Activated CD4-positive, alpha-beta T cell treated with anti-CD3 and anti-CD28 coated beads, Interleukin-2, amount 10 ng/mL, durations not matched to agents 7 days and 5 days (primary cell): ENCODE results near the gene ERN1. TPM values are rescaled to one million over a fixed set of nuclear protein-coding genes. Genes with fewer than 3 reads are reported as not detected.

ENCODE experiments used
- CTCF ChIA-PET: fragments of 350-600 bp; sonication (Branson Sonifier 250); formaldehyde crosslinking; loops from one replicate; lab custom pipeline; 2021; ENCODE audit warnings: antibody characterized with exemption; lab: Charles Lee
- POLR2A ChIA-PET: fragments of 350-600 bp; sonication (Branson Sonifier 250); formaldehyde crosslinking; loops from one replicate; lab custom pipeline; 2021; ENCODE audit warnings: antibody characterized with exemption; lab: Charles Lee
- DNase-seq: peaks from one replicate; pipeline ENCODE4 v3.0.0-alpha.2; 2020
- H3K27ac Mint-ChIP-seq: one replicate; pipeline ENCODE4 v1.8.0; 2021; ENCODE audit warnings: mild to moderate bottlenecking, moderate library complexity, mixed read lengths
- H3K27me3 Mint-ChIP-seq: one replicate; pipeline ENCODE4 v1.8.0; 2021; ENCODE audit warnings: mixed read lengths
- H3K36me3 Mint-ChIP-seq: one replicate; pipeline ENCODE4 v1.8.0; 2021; ENCODE audit warnings: low read depth, mixed read lengths
- H3K4me1 Mint-ChIP-seq: one replicate; pipeline ENCODE4 v1.8.0; 2021; ENCODE audit warnings: mixed read lengths
- H3K4me3 Mint-ChIP-seq: one replicate; pipeline ENCODE4 v1.8.0; 2021; ENCODE audit warnings: mild to moderate bottlenecking, moderate library complexity, mixed read lengths
- H3K9me3 Mint-ChIP-seq: one replicate; pipeline ENCODE4 v1.8.0; 2021; ENCODE audit warnings: mixed read lengths
- total RNA-seq, 2 experiments: library from RNA; stranded (reverse); gene quantifications; one replicate each; pipeline ENCODE4 v1.2.3, GENCODE V29; 2021

Gene ERN1
- total RNA-seq, 2 experiments from 2014 or later: 50.1 to 57.5 TPM

DNA sequence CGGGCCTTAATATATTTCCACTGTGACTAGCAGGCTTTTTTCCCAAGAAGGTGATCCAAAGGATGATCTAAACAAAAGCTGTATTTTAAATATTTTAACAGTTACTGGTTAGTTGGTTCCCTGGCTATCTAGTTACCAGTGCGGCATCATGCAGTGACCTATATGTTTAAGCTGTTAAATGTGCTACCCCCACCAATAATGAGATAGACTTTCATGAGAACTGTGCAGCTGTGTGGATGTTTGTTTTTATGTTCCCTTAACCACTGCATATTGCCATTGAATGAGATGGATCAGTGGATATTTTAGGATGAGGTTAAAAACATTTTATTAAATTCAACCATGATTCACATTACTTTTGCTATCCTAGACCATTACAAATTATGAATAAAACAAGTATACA is 16.9 kb downstream of the ERN1 start:
- DNase-seq: no peak
- POLR2A ChIA-PET: interaction anchor here (0.5 kb wide), 1 partner anchor 23 kb away, joined by 3 read pairs; no protein-coding TSS in a partner anchor
- Mint-ChIP-seq H3K4me3 (no peak overlapping the region), H3K9me3 (no peaks in the 10 kb centered on the region), H3K4me1 (peaks cover 55% of the 10 kb centered on the region), H3K27me3 (no peaks in the 10 kb centered on the region), H3K27ac (no peak overlapping the region), H3K36me3 (peaks cover 47% of the 10 kb centered on the region)
- CTCF ChIA-PET: interaction anchor here (0.6 to 1.6 kb wide), 3 partner anchors 18 to 1098 kb away, joined by 3 to 5 read pairs (median 3); no protein-coding TSS in a partner anchor

DNA sequence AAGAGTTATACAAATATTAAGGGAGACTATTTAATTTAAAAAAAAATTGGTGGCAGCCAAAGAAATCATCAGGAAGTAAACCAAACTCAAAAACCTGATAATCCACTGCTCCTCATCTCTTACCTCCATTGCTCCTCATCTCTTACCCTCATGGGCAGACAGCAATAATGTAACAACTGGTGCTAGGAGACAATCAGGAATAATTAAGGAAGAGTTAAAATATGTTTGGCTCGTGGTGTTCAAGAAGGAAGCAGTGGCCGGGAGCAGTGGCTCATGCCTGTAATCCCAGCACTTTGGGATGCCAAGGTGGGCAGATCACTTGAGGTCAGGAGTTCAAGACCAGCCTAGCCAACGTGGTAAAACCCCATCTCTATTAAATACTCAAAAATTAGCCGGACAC is 18.1 kb downstream of the ERN1 start:
- H3K4me3 Mint-ChIP-seq: no peak overlapping the region
- H3K9me3 Mint-ChIP-seq: no peaks in the 10 kb centered on the region
- H3K27ac Mint-ChIP-seq: no peak overlapping the region
- H3K4me1 Mint-ChIP-seq: peaks cover 58% of the 10 kb centered on the region
- H3K27me3 Mint-ChIP-seq: no peaks in the 10 kb centered on the region
- DNase-seq: no peak
- peaks cover 43% of the 10 kb centered on the region for H3K36me3 Mint-ChIP-seq
- ChIA-PET CTCF (interaction anchor here (0.6 to 0.7 kb wide), 2 partner anchors 16 to 67 kb away, joined by 3 read pairs; no protein-coding TSS in a partner anchor), POLR2A (no interaction called here)

DNA sequence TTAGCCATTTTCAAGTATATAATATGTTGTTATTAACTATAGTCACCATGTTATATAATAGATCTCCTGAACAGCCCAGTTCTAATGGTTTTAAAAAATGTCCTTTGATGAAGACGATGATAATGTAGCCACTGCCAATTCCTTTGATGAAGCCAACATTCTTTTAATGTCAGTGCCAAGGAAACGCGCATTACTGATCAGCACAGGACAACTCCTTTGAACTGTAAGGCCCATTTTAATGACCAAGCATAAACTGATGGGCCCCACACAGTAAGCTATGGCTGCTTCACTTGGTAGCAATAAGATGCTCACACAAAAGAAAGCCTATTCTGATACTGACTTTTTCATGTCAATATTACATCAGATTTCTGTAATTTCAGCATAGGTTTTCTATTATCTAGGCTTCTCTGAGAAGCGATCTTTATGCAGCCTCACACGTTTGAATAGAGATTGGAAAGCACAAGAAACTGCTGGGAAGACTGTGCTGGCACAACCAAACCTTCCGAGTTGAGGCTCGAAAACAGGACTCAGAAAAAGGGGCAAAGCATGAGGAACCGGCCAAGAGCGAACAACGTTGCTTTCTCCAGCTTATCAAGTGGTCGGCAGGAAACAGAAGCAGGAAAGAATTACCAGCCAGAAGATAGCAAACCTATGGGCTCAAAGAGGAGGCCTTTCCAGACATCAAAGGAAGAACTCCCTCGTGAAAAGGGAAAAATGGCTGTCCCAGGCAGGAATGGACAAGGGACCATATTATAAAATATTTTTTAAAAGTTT is 19.4 kb downstream of the ERN1 start:
- POLR2A ChIA-PET: no interaction called here
- peaks cover 60% of the 10 kb centered on the region for H3K4me1 Mint-ChIP-seq
- CTCF ChIA-PET: interaction anchor here (1.3 kb wide), 1 partner anchor 23 kb away, joined by 4 read pairs; no protein-coding TSS in a partner anchor
- peaks cover 37% of the 10 kb centered on the region for H3K36me3 Mint-ChIP-seq
- H3K27me3 Mint-ChIP-seq: no peaks in the 10 kb centered on the region
- H3K4me3 Mint-ChIP-seq: no peak overlapping the region
- no peak overlapping the region for H3K27ac Mint-ChIP-seq
- no peak for DNase-seq
- no peaks in the 10 kb centered on the region for H3K9me3 Mint-ChIP-seq

GRCh38 chr17:64109400-64109799 is 20.5 kb downstream of the ERN1 start:
- no peak for DNase-seq
- ChIA-PET CTCF (interaction anchor here (1.0 kb wide), 1 partner anchor 20 kb away, joined by 4 read pairs; no protein-coding TSS in a partner anchor), POLR2A (no interaction called here)
- H3K36me3 Mint-ChIP-seq: peaks cover 30% of the 10 kb centered on the region
- H3K4me1 Mint-ChIP-seq: peaks cover 49% of the 10 kb centered on the region
- no peak overlapping the region for H3K4me3 Mint-ChIP-seq
- H3K9me3 Mint-ChIP-seq: no peaks in the 10 kb centered on the region
- H3K27me3 Mint-ChIP-seq: no peaks in the 10 kb centered on the region
- H3K27ac Mint-ChIP-seq: no peak overlapping the region

DNA sequence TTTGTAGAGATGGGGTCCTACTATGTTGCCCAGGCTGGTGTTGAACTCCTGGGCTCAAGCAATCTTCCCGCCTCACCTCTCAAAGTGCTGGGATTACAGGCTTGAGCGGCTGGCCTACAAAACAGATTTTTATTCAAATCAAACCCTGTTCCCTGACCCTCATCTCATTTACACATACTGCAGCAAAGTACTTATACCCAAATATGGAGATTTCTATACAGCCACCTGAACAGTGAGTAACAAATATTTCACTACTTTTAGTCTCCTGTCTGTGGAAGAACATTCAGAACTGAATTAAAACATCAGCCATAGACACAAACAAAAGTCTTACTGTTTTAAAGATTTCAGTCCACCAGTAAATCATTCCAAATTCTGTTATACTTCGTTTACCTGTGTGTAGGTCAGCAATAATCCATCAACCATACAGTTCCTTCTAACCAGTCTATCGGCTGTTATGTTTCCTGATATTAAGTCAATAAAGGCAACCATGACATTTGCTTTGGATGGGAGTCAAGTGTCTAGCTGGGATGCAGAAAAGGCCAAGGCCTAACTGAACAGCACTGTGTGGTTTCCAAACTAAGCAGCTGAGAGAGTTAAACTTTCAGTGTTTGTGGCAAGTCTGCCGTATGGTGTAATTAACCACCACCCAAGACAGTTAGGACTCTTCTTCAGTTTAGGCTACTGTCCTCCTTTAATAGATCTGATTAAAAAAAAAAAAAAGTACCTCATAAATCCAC is 22.3 kb downstream of the ERN1 start:
- POLR2A ChIA-PET: no interaction called here
- no peaks in the 10 kb centered on the region for H3K9me3 Mint-ChIP-seq
- H3K27me3 Mint-ChIP-seq: no peaks in the 10 kb centered on the region
- H3K27ac Mint-ChIP-seq: peak overlapping the region; percentile 69
- CTCF ChIA-PET: interaction anchor here (0.6 to 1.6 kb wide), 5 partner anchors 14 to 400 kb away, joined by 3 to 4 read pairs (median 3); partner anchors contain the start of gene ERN1
- H3K4me1 Mint-ChIP-seq: peaks cover 56% of the 10 kb centered on the region
- no peak for DNase-seq
- H3K4me3 Mint-ChIP-seq: no peak overlapping the region
- peaks cover 27% of the 10 kb centered on the region for H3K36me3 Mint-ChIP-seq

DNA sequence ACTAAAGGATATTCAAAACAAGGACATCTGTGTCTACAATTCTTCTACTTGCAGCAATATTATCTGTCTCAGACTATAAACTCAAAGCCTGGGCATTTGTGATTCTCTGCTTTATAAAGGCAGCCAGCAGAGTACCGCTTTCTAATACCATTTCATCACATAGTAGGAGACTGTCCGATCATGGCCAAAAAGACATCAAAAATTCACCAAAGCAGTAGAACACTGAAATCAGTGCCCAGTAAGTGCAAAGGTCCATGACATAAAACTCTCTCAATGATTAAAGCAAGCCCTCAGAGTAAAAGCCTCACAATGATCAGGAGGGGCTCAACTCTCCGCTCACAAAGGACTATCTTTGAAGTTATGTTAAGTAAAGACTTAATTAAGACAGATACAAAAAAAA is 23.0 kb downstream of the ERN1 start:
- Mint-ChIP-seq H3K4me3 (no peak overlapping the region), H3K27me3 (no peaks in the 10 kb centered on the region), H3K9me3 (no peaks in the 10 kb centered on the region), H3K4me1 (peaks cover 58% of the 10 kb centered on the region), H3K27ac (peak overlapping the region; percentile 78), H3K36me3 (peaks cover 26% of the 10 kb centered on the region)
- ChIA-PET CTCF (no interaction called here), POLR2A (no interaction called here)
- DNase-seq: no peak

DNA sequence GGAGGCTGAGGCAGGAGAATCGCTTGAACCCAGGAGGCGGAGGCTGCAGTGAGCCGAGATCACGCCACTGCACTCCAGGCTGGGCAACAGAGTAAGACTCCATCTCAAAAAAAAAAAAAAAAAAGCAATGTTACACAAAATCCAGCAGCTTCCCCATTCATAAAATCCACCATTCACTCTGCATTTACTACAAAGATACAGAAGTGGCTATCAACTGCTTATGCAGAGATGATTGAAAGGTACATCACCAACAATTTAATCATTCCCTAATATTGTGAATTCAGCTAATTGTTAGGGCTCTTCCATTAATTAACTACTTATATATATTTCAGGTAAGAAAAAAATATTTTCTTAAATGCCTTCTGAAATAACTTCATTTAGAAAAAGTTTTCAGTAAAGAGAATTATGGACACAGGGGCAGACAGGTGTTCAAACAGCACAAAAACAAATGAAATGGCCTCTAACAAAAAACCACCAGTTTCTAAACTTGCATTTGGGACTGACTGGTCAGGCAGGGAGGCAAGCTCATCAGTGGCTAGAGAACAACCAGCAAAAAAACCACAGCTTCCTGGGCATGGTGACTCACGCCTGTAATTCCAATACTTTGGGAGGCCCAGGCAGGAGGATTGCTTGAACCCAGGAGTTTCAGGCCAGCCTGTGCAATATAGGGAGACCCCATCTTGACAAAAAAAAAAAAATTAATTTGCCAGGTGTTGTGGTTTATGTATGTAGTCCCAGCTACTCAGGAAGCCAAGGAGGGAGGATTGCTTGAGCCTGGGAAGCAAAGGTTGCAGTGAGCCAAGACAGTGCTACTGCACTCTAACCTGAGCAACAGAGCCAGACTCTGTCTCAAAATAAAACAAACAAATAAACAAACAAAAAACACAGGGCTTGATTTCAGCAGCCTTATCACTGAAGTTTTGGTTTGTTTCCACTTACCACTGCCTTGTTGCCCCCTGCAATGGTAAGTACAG is 26.3 kb downstream of the ERN1 start:
- Mint-ChIP-seq H3K27me3 (no peaks in the 10 kb centered on the region), H3K4me1 (peaks cover 49% of the 10 kb centered on the region), H3K27ac (no peak overlapping the region), H3K4me3 (no peak overlapping the region), H3K9me3 (no peaks in the 10 kb centered on the region), H3K36me3 (peaks cover 25% of the 10 kb centered on the region)
- ChIA-PET POLR2A (interaction anchor here (0.6 kb wide), 1 partner anchor 10 kb away, joined by 3 read pairs; no protein-coding TSS in a partner anchor), CTCF (interaction anchor here (0.5 to 2.3 kb wide), 8 partner anchors 11 to 74 kb away, joined by 3 to 6 read pairs (median 3); no protein-coding TSS in a partner anchor)
- no peak for DNase-seq

- H3K9me3 Mint-ChIP-seq: no peaks in the 10 kb centered on the region
- no peak for DNase-seq
- no peaks in the 10 kb centered on the region for H3K27me3 Mint-ChIP-seq
- CTCF ChIA-PET: interaction anchor here (0.5 to 2.3 kb wide), 5 partner anchors 10 to 39 kb away, joined by 3 to 6 read pairs (median 3); no protein-coding TSS in a partner anchor
- H3K36me3 Mint-ChIP-seq: peaks cover 32% of the 10 kb centered on the region
- H3K4me1 Mint-ChIP-seq: peaks cover 47% of the 10 kb centered on the region
- POLR2A ChIA-PET: interaction anchor here (0.6 kb wide), 1 partner anchor 9 kb away, joined by 3 read pairs; no protein-coding TSS in a partner anchor
- no peak overlapping the region for H3K27ac Mint-ChIP-seq
- no peak overlapping the region for H3K4me3 Mint-ChIP-seq
Measured at GRCh38 chr17:64102627-64103390, 27.1 kb downstream of the ERN1 start.

DNA sequence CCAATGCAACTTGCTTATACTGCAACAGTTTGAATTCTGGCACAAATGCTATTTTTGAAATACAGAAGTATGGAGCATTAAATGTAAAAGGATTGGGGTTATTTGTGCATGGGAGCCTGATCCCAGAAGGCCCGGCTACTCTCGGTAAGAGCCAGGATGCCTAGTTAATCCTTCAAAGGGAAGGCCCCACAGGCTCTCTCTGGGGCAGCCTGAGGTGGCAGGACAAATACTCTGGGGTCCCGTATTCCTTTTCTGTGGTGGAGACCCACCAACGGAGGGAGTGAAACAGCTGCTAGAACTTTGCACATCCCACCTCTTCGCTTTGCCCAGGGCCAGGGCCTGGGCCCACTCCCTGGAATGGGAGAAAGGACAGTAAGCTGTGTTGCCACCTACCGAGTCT is 30.4 kb downstream of the ERN1 start:
- H3K9me3 Mint-ChIP-seq: no peaks in the 10 kb centered on the region
- no peak for DNase-seq
- ChIA-PET POLR2A (no interaction called here), CTCF (interaction anchor here (0.6 to 1.6 kb wide), 2 partner anchors 25 to 44 kb away, joined by 3 to 4 read pairs; no protein-coding TSS in a partner anchor)
- no peak overlapping the region for H3K4me3 Mint-ChIP-seq
- H3K36me3 Mint-ChIP-seq: peaks cover 59% of the 10 kb centered on the region
- H3K27ac Mint-ChIP-seq: no peak overlapping the region
- no peaks in the 10 kb centered on the region for H3K27me3 Mint-ChIP-seq
- H3K4me1 Mint-ChIP-seq: peaks cover 52% of the 10 kb centered on the region

- ChIA-PET CTCF (interaction anchor here (0.6 kb wide), 1 partner anchor 385 kb away, joined by 5 read pairs; no protein-coding TSS in a partner anchor), POLR2A (no interaction called here)
- Mint-ChIP-seq H3K9me3 (no peaks in the 10 kb centered on the region), H3K36me3 (peaks cover 69% of the 10 kb centered on the region), H3K4me3 (no peak overlapping the region), H3K27me3 (no peaks in the 10 kb centered on the region), H3K27ac (no peak overlapping the region), H3K4me1 (peaks cover 50% of the 10 kb centered on the region)
- DNase-seq: no peak
Measured at GRCh38 chr17:64097196-64097936, 32.6 kb downstream of the ERN1 start.

GRCh38 chr17:64096037-64096436 is 33.9 kb downstream of the ERN1 start:
- Mint-ChIP-seq H3K4me1 (peaks cover 61% of the 10 kb centered on the region), H3K9me3 (no peaks in the 10 kb centered on the region), H3K27me3 (no peaks in the 10 kb centered on the region), H3K36me3 (peaks cover 70% of the 10 kb centered on the region), H3K27ac (no peak overlapping the region), H3K4me3 (no peak overlapping the region)
- ChIA-PET CTCF (interaction anchor here (1.4 kb wide), 2 partner anchors 19 to 67 kb away, joined by 3 to 4 read pairs; no protein-coding TSS in a partner anchor), POLR2A (no interaction called here)
- no peak for DNase-seq
